CD4-positive, alpha-beta T cell (primary cell): ENCODE data around the gene GPR55. TPM values are rescaled to one million over a fixed set of nuclear protein-coding genes. Genes with fewer than 3 reads are reported as not detected.
A peak's percentile ranks its signal among the peaks of the same experiment; 100 is the strongest.

Experiments
- ATAC-seq: fragments of 200-7000 bp; cut with Tn5 transposase; one replicate; pipeline ENCODE4 v1.10.0; 2022; ENCODE audit warnings: mild to moderate bottlenecking; ENCODE audit not compliant: poor library complexity
- CTCF ChIA-PET: fragments of 350-600 bp; sonication (Branson Sonifier 250); formaldehyde crosslinking; loops from one replicate; lab custom pipeline; 2021; ENCODE audit warnings: antibody characterized with exemption, inconsistent platforms; lab: Charles Lee
- POLR2A ChIA-PET: fragments of 350-600 bp; sonication (Branson Sonifier 250); formaldehyde crosslinking; loops from one replicate; lab custom pipeline; 2021; ENCODE audit warnings: antibody characterized with exemption, inconsistent platforms; lab: Charles Lee
- DNase-seq, 14 experiments: peaks; one replicate each; pipeline ENCODE4 v3.0.0-alpha.2; 2013 to 2020; ENCODE audit warnings: mixed read lengths in 2 of 14
- H3K27ac ChIP-seq, 2 donors: one replicate each; pipeline versions ENCODE4 v1.5.1 to v1.7.0; 2013; ENCODE audit warnings: low read length in 2 of 2, low read depth in 1 of 2, mild to moderate bottlenecking in 1 of 2
- H3K27me3 ChIP-seq, 2 experiments: 1 replicate in 1 of 2; 2 replicates in 1 of 2; pipeline versions ENCODE4 v1.6.1 to v1.7.0; 2013; ENCODE audit warnings: low read length in 2 of 2, control low read depth in 1 of 2, mild to moderate bottlenecking in 1 of 2, moderate library complexity in 1 of 2; ENCODE audit not compliant: insufficient read depth in 2 of 2, control insufficient read depth in 1 of 2
- H3K36me3 ChIP-seq: one replicate; pipeline ENCODE4 v1.6.1; 2013; ENCODE audit warnings: low read length, control low read depth; ENCODE audit not compliant: insufficient read depth
- H3K4me1 ChIP-seq: one replicate; pipeline ENCODE4 v1.6.1; 2013; ENCODE audit warnings: low read length, control low read depth; ENCODE audit not compliant: insufficient read depth
- H3K4me3 ChIP-seq: one replicate; pipeline ENCODE4 v1.5.1; 2013; ENCODE audit warnings: mild to moderate bottlenecking, low read length, moderate library complexity
- H3K9me3 ChIP-seq, 2 experiments: 1 replicate in 1 of 2; 2 replicates in 1 of 2; pipeline versions ENCODE4 v1.6.1 to v1.7.0; 2013; ENCODE audit warnings: low read length in 2 of 2, mild to moderate bottlenecking in 2 of 2, control low read depth in 1 of 2, moderate library complexity in 1 of 2; ENCODE audit not compliant: control insufficient read depth in 1 of 2, insufficient read depth in 1 of 2
- H3K27ac Mint-ChIP-seq: one replicate; pipeline ENCODE4 v1.8.0; 2020; ENCODE audit warnings: mixed read lengths
- H3K27me3 Mint-ChIP-seq: one replicate; pipeline ENCODE4 v1.8.0; 2021; ENCODE audit warnings: mixed read lengths
- H3K36me3 Mint-ChIP-seq: one replicate; pipeline ENCODE4 v1.8.0; 2021; ENCODE audit warnings: low read depth, mixed read lengths
- H3K4me1 Mint-ChIP-seq: one replicate; pipeline ENCODE4 v1.8.0; 2021; ENCODE audit warnings: low read depth, mixed read lengths
- H3K4me3 Mint-ChIP-seq: one replicate; pipeline ENCODE4 v1.8.0; 2020; ENCODE audit warnings: mild to moderate bottlenecking, mixed read lengths
- H3K9me3 Mint-ChIP-seq: one replicate; pipeline ENCODE4 v1.8.0; 2020; ENCODE audit warnings: mixed read lengths
- intact Hi-C, 2 experiments: fragments of 100-400 bp; cut with DNase I in 1 of 2; cut with micrococcal nuclease in 1 of 2; formaldehyde crosslinking; loops; one replicate each; pipeline versions ENCODE4 v1.15.1 to v1.9.0; 2023 to 2025; cut with DNase I, micrococcal nuclease
- total RNA-seq, 174 experiments: library from RNA in 2 of 174; stranded (reverse) in 2 of 174; gene quantifications; one replicate each; pipeline ENCODE4 v1.2.3 and lab custom pipeline; 2021 to 2026
- TF ChIP-seq, protein P1 (sequence below): fragments of 200-600 bp; IDR thresholded peaks from one replicate; pipeline ENCODE4 v1.8.0; 2022; ENCODE audit warnings: antibody characterized with exemption, mild to moderate bottlenecking

The GPR55 gene
- total RNA-seq, 2 experiments from 2014 or later: 2.9 to 3.8 TPM

- Histone ChIP-seq H3K4me3 (no peak overlapping the region), H3K36me3 (no peaks in the 10 kb centered on the region), H3K27me3 (no peaks in the 10 kb centered on the region), H3K9me3 (peaks cover 10 to 13% of the 10 kb centered on the region in 2 experiments), H3K4me1 (peaks cover 10% of the 10 kb centered on the region), H3K27ac (no peak overlapping the region)
- intact Hi-C loops: no loop called here
- TF ChIP-seq, protein P1, sequence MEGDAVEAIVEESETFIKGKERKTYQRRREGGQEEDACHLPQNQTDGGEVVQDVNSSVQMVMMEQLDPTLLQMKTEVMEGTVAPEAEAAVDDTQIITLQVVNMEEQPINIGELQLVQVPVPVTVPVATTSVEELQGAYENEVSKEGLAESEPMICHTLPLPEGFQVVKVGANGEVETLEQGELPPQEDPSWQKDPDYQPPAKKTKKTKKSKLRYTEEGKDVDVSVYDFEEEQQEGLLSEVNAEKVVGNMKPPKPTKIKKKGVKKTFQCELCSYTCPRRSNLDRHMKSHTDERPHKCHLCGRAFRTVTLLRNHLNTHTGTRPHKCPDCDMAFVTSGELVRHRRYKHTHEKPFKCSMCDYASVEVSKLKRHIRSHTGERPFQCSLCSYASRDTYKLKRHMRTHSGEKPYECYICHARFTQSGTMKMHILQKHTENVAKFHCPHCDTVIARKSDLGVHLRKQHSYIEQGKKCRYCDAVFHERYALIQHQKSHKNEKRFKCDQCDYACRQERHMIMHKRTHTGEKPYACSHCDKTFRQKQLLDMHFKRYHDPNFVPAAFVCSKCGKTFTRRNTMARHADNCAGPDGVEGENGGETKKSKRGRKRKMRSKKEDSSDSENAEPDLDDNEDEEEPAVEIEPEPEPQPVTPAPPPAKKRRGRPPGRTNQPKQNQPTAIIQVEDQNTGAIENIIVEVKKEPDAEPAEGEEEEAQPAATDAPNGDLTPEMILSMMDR: no peak
- Mint-ChIP-seq H3K4me3 (no peak overlapping the region), H3K27me3 (no peaks in the 10 kb centered on the region), H3K27ac (no peak overlapping the region), H3K9me3 (peaks cover 2% of the 10 kb centered on the region), H3K4me1 (peaks cover 7% of the 10 kb centered on the region), H3K36me3 (no peaks in the 10 kb centered on the region)
- ATAC-seq: no peak
- POLR2A ChIA-PET: no interaction called here
- peak in 2 of 14 experiments; percentile 21 to 30 for DNase-seq
- CTCF ChIA-PET: no interaction called here
These were observed 6.7 kb upstream of the GPR55 start for GRCh38 chr2:230931556-230932231.

GRCh38 chr2:230930928-230931555 is 6.0 kb upstream of the GPR55 start:
- no peak overlapping the region for H3K4me3 ChIP-seq
- peaks cover 2% of the 10 kb centered on the region for H3K9me3 Mint-ChIP-seq
- H3K27ac Mint-ChIP-seq: no peak overlapping the region
- no peaks in the 10 kb centered on the region for H3K36me3 Mint-ChIP-seq
- POLR2A ChIA-PET: no interaction called here
- ATAC-seq: no peak
- intact Hi-C loops: no loop called here
- H3K36me3 ChIP-seq: no peaks in the 10 kb centered on the region
- CTCF ChIA-PET: no interaction called here
- H3K27ac ChIP-seq: no peak overlapping the region
- TF ChIP-seq, protein P1: no peak
- H3K27me3 ChIP-seq: no peaks in the 10 kb centered on the region
- H3K4me1 Mint-ChIP-seq: peaks cover 7% of the 10 kb centered on the region
- H3K4me1 ChIP-seq: peaks cover 12% of the 10 kb centered on the region
- peaks cover 4 to 13% of the 10 kb centered on the region in 2 experiments for H3K9me3 ChIP-seq
- H3K27me3 Mint-ChIP-seq: no peaks in the 10 kb centered on the region
- H3K4me3 Mint-ChIP-seq: no peak overlapping the region
- peak in 1 of 14 experiments; percentile 17 for DNase-seq

GRCh38 chr2:230930149-230930780 is 5.2 kb upstream of the GPR55 start:
- DNase-seq (no peak), ATAC-seq (no peak)
- H3K36me3 ChIP-seq: no peaks in the 10 kb centered on the region
- intact Hi-C loops: no loop called here
- H3K9me3 ChIP-seq: peaks cover 0 to 12% of the 10 kb centered on the region in 2 experiments
- ChIA-PET POLR2A (no interaction called here), CTCF (no interaction called here)
- TF ChIP-seq, protein P1: no peak
- H3K4me1 ChIP-seq: peaks cover 20% of the 10 kb centered on the region
- no peak overlapping the region for H3K4me3 Mint-ChIP-seq
- H3K36me3 Mint-ChIP-seq: no peaks in the 10 kb centered on the region
- no peak overlapping the region for H3K4me3 ChIP-seq
- no peak overlapping the region for H3K27ac ChIP-seq
- H3K4me1 Mint-ChIP-seq: peaks cover 10% of the 10 kb centered on the region
- no peak overlapping the region for H3K27ac Mint-ChIP-seq
- no peaks in the 10 kb centered on the region for H3K9me3 Mint-ChIP-seq
- H3K27me3 Mint-ChIP-seq: no peaks in the 10 kb centered on the region
- H3K27me3 ChIP-seq: no peaks in the 10 kb centered on the region
